ENCODE results near the gene DDX1.
"Not testable (repeated sequence)": the region's sequence is repeated elsewhere in the genome, so short reads cannot be mapped to it uniquely, and the experiment has no call there.

Gene DDX1

GRCh38 chr2:15591692-15592463 is at the start of gene DDX1:
DDX1 (plus strand) TSS chr2:15591868; CDS start chr2:15591934, 66 bp downstream.
- DNase-seq = peak in 54 of 56 donors; percentile 48 to 90 (median 81)

DNA sequence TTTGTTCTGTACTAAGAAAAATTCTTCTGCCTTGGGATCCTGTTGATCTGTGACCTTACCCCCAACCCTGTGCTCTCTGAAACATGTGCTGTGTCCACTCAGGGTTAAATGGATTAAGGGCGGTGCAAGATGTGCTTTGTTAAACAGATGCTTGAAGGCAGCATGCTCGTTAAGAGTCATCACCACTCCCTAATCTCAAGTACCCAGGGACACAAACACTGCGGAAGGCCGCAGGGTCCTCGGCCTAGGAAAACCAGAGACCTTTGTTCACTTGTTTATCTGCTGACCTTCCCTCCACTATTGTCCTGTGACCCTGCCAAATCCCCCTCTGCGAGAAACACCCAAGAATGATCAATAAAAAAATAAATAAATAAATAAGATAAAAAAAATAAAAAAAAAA is 49.4 kb upstream of the DDX1 start:
- not testable (repeated sequence) for DNase-seq

DNA sequence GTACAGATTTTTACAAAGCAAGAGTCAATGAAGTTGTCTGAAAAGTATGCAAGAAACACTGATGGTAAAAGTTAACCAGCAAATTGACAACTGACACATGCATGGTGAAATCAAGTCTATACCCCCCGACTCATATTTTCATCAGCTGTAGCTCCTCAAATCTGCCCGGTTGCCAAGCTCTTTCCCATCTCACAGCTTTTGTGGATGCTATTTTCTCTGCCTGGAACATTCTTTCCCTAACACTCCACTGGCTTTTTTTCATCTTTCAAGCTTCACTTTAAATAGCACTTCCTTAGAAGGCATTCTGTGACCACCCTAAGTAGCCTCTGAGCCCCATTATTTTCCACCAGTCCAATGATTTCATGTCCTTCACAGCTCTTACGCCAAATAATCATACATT is 48.6 kb upstream of the DDX1 start:
- DNase-seq = no peak

GRCh38 chr2:15543541-15543940 is 48.1 kb upstream of the DDX1 start:
- DNase-seq = no peak

- DNase-seq = no peak
Observed at GRCh38 chr2:15544227-15544626, 47.4 kb upstream of the DDX1 start.

DNA sequence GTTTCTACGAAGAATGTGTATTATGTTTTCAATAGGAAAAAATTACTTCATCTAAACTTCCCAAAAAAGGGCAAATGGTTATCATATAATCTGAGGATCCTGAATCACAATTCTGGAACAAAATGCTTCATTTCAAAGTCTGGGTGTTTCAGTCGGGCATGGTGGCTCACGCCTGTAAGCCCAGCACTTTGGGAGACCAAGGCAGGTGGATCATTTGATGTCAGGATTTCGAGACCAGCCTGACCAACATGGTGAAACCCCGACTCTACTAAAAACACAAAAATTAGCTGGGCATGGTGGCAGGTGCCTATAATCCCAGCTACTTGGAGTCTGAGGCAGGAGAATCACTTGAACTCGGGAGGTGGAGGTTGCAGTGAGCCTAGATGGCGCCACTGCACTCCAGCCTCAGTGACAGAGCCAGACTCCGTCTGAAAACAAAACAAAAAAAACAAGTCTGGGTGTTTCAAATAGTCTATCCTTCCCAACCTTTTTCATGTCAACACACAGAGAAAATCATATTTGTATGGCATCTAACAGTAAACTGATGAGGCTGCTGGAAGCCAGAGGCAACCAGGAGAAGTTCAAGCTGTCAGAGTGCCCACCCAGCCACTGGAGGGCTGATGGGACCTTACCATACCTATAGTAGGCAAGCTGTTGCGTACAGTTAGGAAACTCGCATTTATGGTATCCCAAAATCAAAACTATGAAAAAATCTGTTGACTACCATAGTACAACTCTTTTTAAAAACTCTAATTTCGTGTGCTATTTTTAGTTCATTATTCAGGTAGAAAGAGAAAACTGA is 45.2 kb upstream of the DDX1 start:
- DNase-seq = no peak

DNA sequence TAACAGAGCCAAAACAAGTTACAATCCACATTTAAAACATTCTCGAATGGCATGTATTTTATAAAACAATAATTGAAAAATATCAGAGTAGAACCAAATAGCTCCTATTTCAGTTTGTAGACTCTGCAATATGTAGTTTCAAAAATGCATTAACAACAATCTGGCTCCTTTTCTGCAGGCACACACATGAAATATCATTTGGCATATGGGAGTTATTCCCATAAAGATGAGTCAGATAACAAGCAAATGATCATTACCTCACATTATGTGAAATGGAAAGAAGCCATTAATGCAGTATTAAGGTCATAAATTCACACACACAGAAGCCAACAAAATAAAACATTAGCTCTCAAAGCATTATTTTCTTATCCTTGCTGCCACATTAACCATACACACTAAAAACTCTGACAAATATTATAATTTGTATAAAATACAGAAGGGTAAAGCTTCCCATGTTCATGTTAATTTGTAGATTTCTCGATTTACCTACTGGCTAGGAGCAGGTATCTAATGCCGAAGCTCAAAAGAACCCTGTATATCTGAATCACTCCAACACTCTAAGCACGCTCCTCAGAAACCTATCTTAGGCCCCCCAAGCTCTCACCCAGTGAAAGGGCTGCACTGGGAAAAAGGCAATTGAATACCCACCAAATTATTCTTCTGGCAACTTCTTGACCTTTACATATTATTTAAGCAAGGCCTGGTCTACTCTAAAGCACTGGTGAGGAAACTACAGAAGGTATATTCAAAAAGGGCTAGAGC is 44.4 kb upstream of the DDX1 start:
- no peak for DNase-seq

GRCh38 chr2:15548974-15549373 is 42.7 kb upstream of the DDX1 start:
- no peak for DNase-seq

GRCh38 chr2:15553519-15553918 is 38.1 kb upstream of the DDX1 start:
- DNase-seq = no peak

- DNase-seq = no peak
Observed at GRCh38 chr2:15553951-15554350, 37.7 kb upstream of the DDX1 start.

GRCh38 chr2:15554525-15555218 is 37.0 kb upstream of the DDX1 start:
- DNase-seq = no peak

DNA sequence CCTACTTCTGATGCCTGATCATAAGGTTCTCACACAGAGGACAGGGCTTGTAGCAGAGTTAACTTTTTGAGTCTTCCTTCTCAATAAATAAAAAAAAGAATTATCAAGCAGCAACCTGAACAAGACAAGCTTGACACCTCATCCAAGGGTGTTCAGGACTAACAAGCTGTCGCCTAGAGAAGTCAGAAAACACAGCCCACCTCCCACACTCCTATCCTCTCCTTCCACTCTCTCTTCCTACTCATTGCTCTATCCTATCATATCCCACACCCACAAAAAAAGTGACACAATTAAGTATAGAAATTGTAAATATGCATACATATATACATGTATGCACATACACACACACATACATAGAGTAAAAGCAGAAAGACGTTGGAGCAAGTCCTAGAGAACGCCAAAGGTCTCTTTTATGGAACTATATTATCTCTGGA is 35.9 kb upstream of the DDX1 start:
- DNase-seq = no peak

DNA sequence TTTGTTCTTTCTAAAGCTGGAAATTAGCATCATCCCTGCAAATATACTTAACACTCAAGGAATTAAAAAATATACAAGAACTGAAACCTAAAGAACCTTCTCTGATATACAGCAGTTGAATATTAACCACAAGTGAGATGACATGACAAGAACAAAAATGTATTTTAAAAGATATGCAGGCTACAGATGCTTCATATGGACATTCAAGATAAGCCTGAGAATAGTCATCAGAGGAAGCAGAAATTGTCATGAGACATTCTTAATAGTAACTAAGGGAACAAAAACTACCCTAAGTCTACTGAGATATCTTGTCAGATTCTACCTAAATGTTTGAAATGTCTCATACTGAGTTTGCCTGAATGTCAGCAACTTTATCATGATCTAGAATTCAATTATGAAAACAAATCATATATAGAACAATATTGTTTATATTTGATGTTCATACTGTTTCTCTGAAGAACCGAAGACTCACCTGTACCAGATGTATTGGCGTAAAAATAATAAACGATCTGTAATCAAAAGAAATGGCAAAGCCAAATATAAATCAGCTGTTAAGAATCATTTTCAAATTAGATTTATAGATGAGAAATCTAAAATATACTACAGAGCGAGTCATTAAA is 35.2 kb upstream of the DDX1 start:
- DNase-seq = no peak

- DNase-seq = no peak
Observed at GRCh38 chr2:15557887-15558311, 33.8 kb upstream of the DDX1 start.

GRCh38 chr2:15559379-15560139 is 32.1 kb upstream of the DDX1 start:
- DNase-seq = no peak

- peak in 33 of 56 donors; percentile 8 to 63 (median 28) for DNase-seq
Observed at GRCh38 chr2:15560140-15560987, 31.3 kb upstream of the DDX1 start.

GRCh38 chr2:15560988-15561573 is 30.6 kb upstream of the DDX1 start, which contains the start of gene NBAS:
NBAS (minus strand) TSS chr2:15561334; CDS start chr2:15561304, 30 bp downstream.
- peak in 55 of 56 donors; percentile 38 to 93 (median 81) for DNase-seq

Measured in nucleus accumbens (tissue), 56 donors.